GM11168 (cell line): Measurements from ENCODE around the gene DIAPH1.

ENCODE experiments used
- in situ Hi-C: fragments of 300-500 bp; cut with MboI; formaldehyde crosslinking; loops from one replicate; pipeline ENCODE4 v1.12.0; 2022; ENCODE audit warnings: low sequenced_read_pairs; ENCODE audit not compliant: unreplicated experiment

Gene DIAPH1

GRCh38 chr5:141618804-141619554, at the start of gene DIAPH1:
DIAPH1 (minus strand) TSS chr5:141619000; CDS start chr5:141618914, 86 bp downstream.
- in situ Hi-C loops: no loop called here

- in situ Hi-C loops: no loop called here
Measured at GRCh38 chr5:141665995-141666940, 47.5 kb upstream of the DIAPH1 start.

- in situ Hi-C loops: no loop called here
Measured at GRCh38 chr5:141664733-141665461, 46.1 kb upstream of the DIAPH1 start.

- in situ Hi-C loops: no loop called here
Measured at GRCh38 chr5:141663506-141663905, 44.7 kb upstream of the DIAPH1 start.

- in situ Hi-C loops: no loop called here
Measured at GRCh38 chr5:141662028-141662427, 43.2 kb upstream of the DIAPH1 start.

GRCh38 chr5:141657937-141658545, 39.2 kb upstream of the DIAPH1 start:
- in situ Hi-C loops: no loop called here

- in situ Hi-C loops: no loop called here
Measured at GRCh38 chr5:141657404-141657803, 38.6 kb upstream of the DIAPH1 start.

- in situ Hi-C loops: no loop called here
Measured at GRCh38 chr5:141656396-141656795, 37.6 kb upstream of the DIAPH1 start.

GRCh38 chr5:141655020-141655419, 36.2 kb upstream of the DIAPH1 start:
- in situ Hi-C loops: no loop called here

- in situ Hi-C loops: no loop called here
Measured at GRCh38 chr5:141654298-141654697, 35.5 kb upstream of the DIAPH1 start.

- in situ Hi-C loops: no loop called here
Measured at GRCh38 chr5:141651728-141652105, 32.9 kb upstream of the DIAPH1 start.

- in situ Hi-C loops: no loop called here
Measured at GRCh38 chr5:141650851-141651727, 32.3 kb upstream of the DIAPH1 start, which contains the start of gene FCHSD1. FCHSD1 (minus strand) TSS chr5:141651418; CDS start chr5:141651368, 50 bp downstream.

GRCh38 chr5:141649972-141650371, 31.2 kb upstream of the DIAPH1 start:
- in situ Hi-C loops: no loop called here

- in situ Hi-C loops: no loop called here
Measured at GRCh38 chr5:141649056-141649688, 30.4 kb upstream of the DIAPH1 start.

- in situ Hi-C loops: no loop called here
Measured at GRCh38 chr5:141647851-141648250, 29.1 kb upstream of the DIAPH1 start.

GRCh38 chr5:141647242-141647641, 28.4 kb upstream of the DIAPH1 start:
- in situ Hi-C loops: no loop called here

GRCh38 chr5:141646026-141646425, 27.2 kb upstream of the DIAPH1 start:
- in situ Hi-C loops: no loop called here

GRCh38 chr5:141641634-141642267, 23.0 kb upstream of the DIAPH1 start:
- in situ Hi-C loops: no loop called here
